KMS-11 (cell line): Measurements from ENCODE around the gene USP34.
A peak's percentile ranks its signal among the peaks of the same experiment; 100 is the strongest.

Experiments used
- H2AFZ ChIP-seq: fragments of 200-600 bp; sonication (generic); 2 replicates; pipeline ENCODE4 v1.6.1; 2016; ENCODE audit warnings: antibody characterized with exemption, mixed run types, low read depth
- H3K27ac ChIP-seq: fragments of 200-600 bp; sonication (generic); 2 replicates; pipeline ENCODE4 v1.6.1; 2016; ENCODE audit warnings: mild to moderate bottlenecking, mixed run types
- H3K27me3 ChIP-seq: fragments of 200-600 bp; sonication (generic); 2 replicates; pipeline ENCODE4 v1.6.1; 2017; ENCODE audit warnings: mild to moderate bottlenecking, low read depth, mixed run types, moderate library complexity; ENCODE audit not compliant: insufficient read depth
- H3K36me3 ChIP-seq: fragments of 200-600 bp; sonication (generic); 2 replicates; pipeline ENCODE4 v1.6.1; 2017; ENCODE audit warnings: mild to moderate bottlenecking, mixed run types; ENCODE audit not compliant: insufficient read depth
- H3K4me1 ChIP-seq: fragments of 200-600 bp; sonication (generic); 2 replicates; pipeline ENCODE4 v1.6.1; 2016; ENCODE audit warnings: mild to moderate bottlenecking, low read depth, mixed run types; ENCODE audit not compliant: poor library complexity, severe bottlenecking
- H3K4me2 ChIP-seq: fragments of 200-600 bp; sonication (generic); 2 replicates; pipeline ENCODE4 v1.7.0; 2016; ENCODE audit warnings: mild to moderate bottlenecking, mixed run types
- H3K4me3 ChIP-seq: fragments of 200-600 bp; sonication (generic); IDR thresholded peaks from 2 replicates; pipeline ENCODE4 v1.6.1; 2017; ENCODE audit warnings: low read depth, low read length, mixed read lengths; ENCODE audit not compliant: insufficient read depth
- H3K79me2 ChIP-seq: fragments of 200-600 bp; sonication (generic); 2 replicates; pipeline ENCODE4 v1.6.1; 2016; ENCODE audit warnings: low read depth, mixed run types; ENCODE audit not compliant: insufficient read depth
- H3K9ac ChIP-seq: fragments of 200-600 bp; sonication (generic); 2 replicates; pipeline ENCODE4 v1.6.1; 2016; ENCODE audit warnings: mild to moderate bottlenecking, mixed run types
- H4K20me1 ChIP-seq: fragments of 200-600 bp; sonication (generic); 2 replicates; pipeline ENCODE4 v1.6.1; 2016; ENCODE audit warnings: mild to moderate bottlenecking, mixed run types; ENCODE audit not compliant: insufficient read depth
- TF ChIP-seq, protein P1 (sequence below): fragments of 200-600 bp; sonication (generic); conservative IDR thresholded peaks from 2 replicates; pipeline ENCODE4 v1.6.1; 2017; ENCODE audit warnings: low read depth, mild to moderate bottlenecking, antibody characterized with exemption, low read length, moderate library complexity, mixed read lengths

The USP34 gene

DNA sequence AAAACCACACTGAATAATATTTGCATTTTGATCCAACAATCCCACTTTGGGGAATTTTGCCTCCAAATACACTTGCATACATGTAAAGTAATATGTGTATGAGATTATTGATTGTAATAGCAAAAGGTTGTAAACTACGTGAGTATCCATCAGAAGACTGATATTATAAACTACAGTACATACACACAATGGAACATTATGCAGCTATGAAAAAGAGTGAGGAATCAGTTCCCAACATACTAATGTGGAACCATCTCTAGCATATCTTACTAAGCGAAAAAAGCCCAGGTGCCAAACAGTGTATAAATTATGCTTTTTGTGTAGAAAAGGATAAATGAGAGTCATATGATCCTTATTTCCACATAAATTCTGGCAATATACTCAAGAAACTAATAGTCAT, 324.9 kb downstream of the USP34 start:
- TF ChIP-seq, protein P1, sequence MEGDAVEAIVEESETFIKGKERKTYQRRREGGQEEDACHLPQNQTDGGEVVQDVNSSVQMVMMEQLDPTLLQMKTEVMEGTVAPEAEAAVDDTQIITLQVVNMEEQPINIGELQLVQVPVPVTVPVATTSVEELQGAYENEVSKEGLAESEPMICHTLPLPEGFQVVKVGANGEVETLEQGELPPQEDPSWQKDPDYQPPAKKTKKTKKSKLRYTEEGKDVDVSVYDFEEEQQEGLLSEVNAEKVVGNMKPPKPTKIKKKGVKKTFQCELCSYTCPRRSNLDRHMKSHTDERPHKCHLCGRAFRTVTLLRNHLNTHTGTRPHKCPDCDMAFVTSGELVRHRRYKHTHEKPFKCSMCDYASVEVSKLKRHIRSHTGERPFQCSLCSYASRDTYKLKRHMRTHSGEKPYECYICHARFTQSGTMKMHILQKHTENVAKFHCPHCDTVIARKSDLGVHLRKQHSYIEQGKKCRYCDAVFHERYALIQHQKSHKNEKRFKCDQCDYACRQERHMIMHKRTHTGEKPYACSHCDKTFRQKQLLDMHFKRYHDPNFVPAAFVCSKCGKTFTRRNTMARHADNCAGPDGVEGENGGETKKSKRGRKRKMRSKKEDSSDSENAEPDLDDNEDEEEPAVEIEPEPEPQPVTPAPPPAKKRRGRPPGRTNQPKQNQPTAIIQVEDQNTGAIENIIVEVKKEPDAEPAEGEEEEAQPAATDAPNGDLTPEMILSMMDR = no peak
- Histone ChIP-seq H4K20me1 (no peaks in the 10 kb centered on the region), H3K27me3 (no peaks in the 10 kb centered on the region), H3K79me2 (no peaks in the 10 kb centered on the region), H2AFZ (no peak overlapping the region), H3K36me3 (no peaks in the 10 kb centered on the region), H3K9ac (no peak overlapping the region), H3K27ac (no peak overlapping the region), H3K4me2 (peak overlapping the region; percentile 78; the same call in 1 of the 2 replicates), H3K4me3 (no peak overlapping the region), H3K4me1 (no peaks in the 10 kb centered on the region)

DNA sequence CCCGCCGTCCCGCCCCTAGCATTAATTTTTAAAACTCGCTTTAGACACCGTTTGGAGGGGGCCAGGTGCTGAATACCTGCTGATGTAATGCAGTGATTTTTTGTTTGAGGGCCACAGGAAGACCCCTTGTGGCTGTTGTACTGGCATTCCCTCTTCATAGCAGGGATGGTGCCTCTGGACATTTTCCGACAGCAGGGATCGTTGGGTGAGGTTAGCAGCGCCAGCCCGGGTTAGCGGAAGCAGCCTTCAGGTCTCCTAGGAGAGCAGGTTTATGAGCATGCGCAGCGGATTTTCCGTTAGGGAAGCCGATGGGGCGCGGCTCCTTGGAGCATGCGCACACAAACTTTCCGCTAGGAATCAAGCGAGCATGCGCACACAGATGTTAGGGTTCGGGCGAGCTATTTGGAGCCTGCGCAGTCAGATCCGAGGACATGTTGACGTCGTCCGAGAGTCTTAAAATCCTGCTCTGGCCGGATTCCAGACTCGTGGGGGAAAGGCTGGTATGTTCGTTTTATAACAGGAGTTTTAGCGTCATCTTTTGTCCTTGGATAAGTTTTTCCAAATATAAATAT, 326.1 kb downstream of the USP34 start:
- Histone ChIP-seq H3K79me2 (no peaks in the 10 kb centered on the region), H3K4me2 (peak overlapping the region; percentile 78), H3K27ac (peak overlapping the region; percentile 47), H4K20me1 (no peaks in the 10 kb centered on the region), H3K9ac (peak overlapping the region; percentile 60), H3K36me3 (no peaks in the 10 kb centered on the region), H3K4me1 (no peaks in the 10 kb centered on the region), H3K27me3 (no peaks in the 10 kb centered on the region), H3K4me3 (no peak overlapping the region), H2AFZ (peak overlapping the region; percentile 79)
- TF ChIP-seq, protein P1 = no peak

DNA sequence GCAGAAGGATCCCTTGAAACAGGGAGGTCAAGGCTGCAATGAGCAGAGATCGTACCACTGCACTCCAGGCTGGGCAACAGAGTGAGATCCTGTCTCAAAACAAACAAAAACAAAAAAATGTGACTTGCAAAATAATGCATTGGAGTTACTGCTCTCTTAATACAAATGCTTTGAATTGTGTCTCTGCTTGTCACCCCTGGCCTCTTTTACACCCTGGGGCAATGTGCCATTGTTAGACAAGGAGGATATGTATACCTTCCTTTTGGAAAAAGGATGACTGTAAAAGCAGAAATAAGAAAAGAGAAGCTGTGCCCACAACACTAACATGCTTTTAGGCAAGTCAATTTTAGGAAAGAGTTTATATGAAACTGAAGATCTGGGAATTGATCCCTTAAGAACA, 329.7 kb downstream of the USP34 start:
- Histone ChIP-seq H2AFZ (no peak overlapping the region), H3K4me1 (no peaks in the 10 kb centered on the region), H3K79me2 (no peaks in the 10 kb centered on the region), H3K4me3 (no peak overlapping the region), H4K20me1 (no peaks in the 10 kb centered on the region), H3K9ac (no peak overlapping the region), H3K36me3 (no peaks in the 10 kb centered on the region), H3K27me3 (no peaks in the 10 kb centered on the region), H3K27ac (no peak overlapping the region), H3K4me2 (no peak overlapping the region)
- TF ChIP-seq, protein P1 = no peak

DNA sequence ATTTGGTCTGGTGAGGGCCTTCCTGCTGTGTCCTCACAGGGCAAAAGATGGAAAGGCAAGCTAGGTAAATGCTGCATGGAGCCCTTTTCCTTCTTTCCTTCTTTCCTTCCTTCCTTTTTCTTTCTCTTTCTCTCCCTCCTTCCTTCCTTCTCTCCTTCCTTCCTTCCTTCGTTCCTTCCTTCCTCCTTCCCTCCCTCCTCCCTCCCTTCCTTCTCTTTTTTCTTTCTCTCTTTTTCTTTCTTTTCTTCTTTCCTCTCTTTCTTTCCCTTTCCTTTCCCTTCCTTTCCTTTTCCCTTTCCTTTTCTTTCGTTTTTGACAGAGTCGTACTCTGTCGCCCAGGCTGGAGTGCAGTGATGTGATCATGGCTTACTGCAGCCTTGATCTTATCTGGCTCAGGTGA, 332.0 kb downstream of the USP34 start:
- H2AFZ ChIP-seq = no peak overlapping the region
- H3K4me1 ChIP-seq = peaks cover 18% of the 10 kb centered on the region
- no peak overlapping the region for H3K4me2 ChIP-seq
- no peaks in the 10 kb centered on the region for H3K36me3 ChIP-seq
- no peaks in the 10 kb centered on the region for H3K79me2 ChIP-seq
- TF ChIP-seq, protein P1 = no peak
- H3K27ac ChIP-seq = no peak overlapping the region
- no peaks in the 10 kb centered on the region for H4K20me1 ChIP-seq
- no peaks in the 10 kb centered on the region for H3K27me3 ChIP-seq
- H3K9ac ChIP-seq = no peak overlapping the region
- H3K4me3 ChIP-seq = no peak overlapping the region
